ENCODE data around the gene TMEM205. TPM values are rescaled to one million over a fixed set of nuclear protein-coding genes. Genes with fewer than 3 reads are reported as not detected.

TMEM205 gene
- total RNA-seq, 2 experiments from 2014 or later = 39.9 to 58.9 TPM

DNA sequence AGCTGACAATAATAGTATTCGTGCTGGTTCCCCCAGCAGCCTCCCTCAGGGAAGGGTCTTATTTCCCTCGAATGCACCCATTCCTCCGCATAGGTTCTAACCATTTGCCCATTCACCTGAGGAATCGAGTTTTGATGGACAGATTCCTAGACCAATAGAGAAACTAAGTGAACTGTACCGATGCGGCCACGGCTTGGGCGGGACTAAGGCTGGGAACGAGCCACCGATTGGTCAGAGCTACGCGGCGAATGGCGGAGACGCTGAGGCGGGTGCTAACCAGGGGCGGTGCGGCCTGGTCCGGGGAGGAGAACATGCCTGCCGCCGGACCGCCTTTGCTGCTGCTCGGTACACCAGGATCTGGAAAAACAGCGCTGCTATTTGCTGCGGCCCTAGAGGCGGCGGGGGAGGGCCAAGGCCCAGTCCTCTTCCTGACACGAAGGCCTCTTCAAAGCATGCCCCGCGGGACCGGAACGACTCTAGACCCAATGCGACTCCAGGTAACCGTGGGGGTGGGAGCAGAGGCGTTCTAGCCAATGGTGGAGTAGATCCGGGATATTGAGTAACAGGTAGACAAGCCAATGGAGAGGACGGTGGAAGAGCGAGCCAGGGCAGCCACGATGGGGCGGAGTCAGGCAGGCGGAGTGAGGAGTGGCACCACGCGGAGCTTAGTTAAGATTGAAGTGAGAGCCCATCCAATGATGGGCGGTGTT, 28.5 kb upstream of the TMEM205 start, which contains the start of gene SWSAP1:
Gene SWSAP1 (plus strand): TSS at position 234 of the 710 bp plus-strand sequence. CDS start 15 bp downstream, at position 249.
- H2AFZ ChIP-seq (ENCODE audit: low read length) = peak within 1 kb of the TSS; percentile 66; the same call in 1 of the 2 replicates
- H3K4me3 ChIP-seq (ENCODE audit: low read depth, low read length, poor library complexity, severe bottlenecking) = peak within 1 kb of the TSS; percentile 87
- no peak for TF ChIP-seq EZH2phosphoT487 (IDR thresholded peaks at IDR 0.05; ENCODE audit: borderline replicate concordance, low read depth, low read length)
- TF ChIP-seq, protein P1, sequence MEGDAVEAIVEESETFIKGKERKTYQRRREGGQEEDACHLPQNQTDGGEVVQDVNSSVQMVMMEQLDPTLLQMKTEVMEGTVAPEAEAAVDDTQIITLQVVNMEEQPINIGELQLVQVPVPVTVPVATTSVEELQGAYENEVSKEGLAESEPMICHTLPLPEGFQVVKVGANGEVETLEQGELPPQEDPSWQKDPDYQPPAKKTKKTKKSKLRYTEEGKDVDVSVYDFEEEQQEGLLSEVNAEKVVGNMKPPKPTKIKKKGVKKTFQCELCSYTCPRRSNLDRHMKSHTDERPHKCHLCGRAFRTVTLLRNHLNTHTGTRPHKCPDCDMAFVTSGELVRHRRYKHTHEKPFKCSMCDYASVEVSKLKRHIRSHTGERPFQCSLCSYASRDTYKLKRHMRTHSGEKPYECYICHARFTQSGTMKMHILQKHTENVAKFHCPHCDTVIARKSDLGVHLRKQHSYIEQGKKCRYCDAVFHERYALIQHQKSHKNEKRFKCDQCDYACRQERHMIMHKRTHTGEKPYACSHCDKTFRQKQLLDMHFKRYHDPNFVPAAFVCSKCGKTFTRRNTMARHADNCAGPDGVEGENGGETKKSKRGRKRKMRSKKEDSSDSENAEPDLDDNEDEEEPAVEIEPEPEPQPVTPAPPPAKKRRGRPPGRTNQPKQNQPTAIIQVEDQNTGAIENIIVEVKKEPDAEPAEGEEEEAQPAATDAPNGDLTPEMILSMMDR (conservative IDR thresholded peaks at IDR 0.05; ENCODE audit: low read length) = no peak
- H3K9me2 ChIP-seq (ENCODE audit: insufficient read depth, low read length) = no peaks in the 10 kb centered on the region
- H3K4me1 ChIP-seq (ENCODE audit: insufficient read depth, low read length, poor library complexity, severe bottlenecking) = peaks cover 41% of the 10 kb centered on the region
- H3K27ac ChIP-seq (ENCODE audit: low read depth, low read length, poor library complexity, severe bottlenecking) = peak within 1 kb of the TSS; percentile 80
- intact Hi-C loops (cut with micrococcal nuclease; ENCODE audit: unreplicated experiment) = loop anchor here (2.0 kb wide), 2 partner anchors 28 to 82 kb away; partner anchors contain the start of genes CCDC159 and TMEM205
- peaks cover 18% of the 10 kb centered on the region; the same call in 1 of the 2 replicates for H3K36me3 ChIP-seq (ENCODE audit: insufficient read depth, low read length)
- DNase-seq (ENCODE audit: low spot score) = peak; percentile 99
- H3K79me2 ChIP-seq (ENCODE audit: insufficient read depth, low read depth, low read length) = peaks cover 20% of the 10 kb centered on the region
- ChIA-PET POLR2A (interaction anchor here (0.6 to 2.3 kb wide), 15 partner anchors 13 to 401 kb away, joined by 3 to 10 read pairs (median 4); partner anchors contain the start of genes CCDC159, ELOF1 and TSPAN16), CTCF (ENCODE audit: unreplicated experiment) (interaction anchor here (0.6 to 1.0 kb wide), 5 partner anchors 14 to 1468 kb away, joined by 3 to 8 read pairs (median 3); no protein-coding TSS in a partner anchor)
- H4K20me1 ChIP-seq (ENCODE audit: insufficient read depth, low read length) = no peaks in the 10 kb centered on the region
- no peaks in the 10 kb centered on the region for H3K9me3 ChIP-seq (ENCODE audit: low read length)
- BruUV-seq (replicated peaks) = TSS peak; percentile 80
- peak within 1 kb of the TSS; percentile 85 for H3K4me2 ChIP-seq (ENCODE audit: low read length)

DNA sequence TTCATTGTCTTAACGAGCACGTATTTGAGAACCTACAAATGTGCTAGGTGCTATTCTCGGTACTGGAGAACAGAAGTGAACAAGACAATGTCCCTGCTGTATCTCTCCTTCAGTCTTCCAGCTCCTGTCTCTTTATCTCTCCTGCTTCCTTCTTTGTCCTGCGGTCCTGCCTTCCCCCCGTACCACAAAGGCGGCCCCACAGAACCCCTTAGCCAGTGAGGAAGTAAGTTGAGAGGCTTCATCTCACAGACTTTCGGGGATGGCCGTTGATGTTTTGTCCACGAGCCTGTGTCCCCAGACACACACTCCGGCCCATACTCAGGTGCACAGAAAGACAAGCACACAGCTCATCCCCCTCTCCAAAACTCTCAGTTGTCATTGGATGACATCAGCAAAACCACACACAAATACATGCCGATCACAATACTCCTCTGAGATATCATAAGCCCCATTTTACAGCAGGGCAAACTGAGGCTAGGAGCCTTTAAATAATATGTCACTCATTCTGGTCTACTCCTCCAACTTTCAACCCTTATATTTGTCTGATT, 27.9 kb upstream of the TMEM205 start:
- no TSS peak for BruUV-seq (replicated peaks)
- DNase-seq (ENCODE audit: low spot score) = no peak
- TF ChIP-seq, protein P1 (conservative IDR thresholded peaks at IDR 0.05; ENCODE audit: low read length) = no peak
- no peak for TF ChIP-seq EZH2phosphoT487 (IDR thresholded peaks at IDR 0.05; ENCODE audit: borderline replicate concordance, low read depth, low read length)
- intact Hi-C loops (cut with micrococcal nuclease; ENCODE audit: unreplicated experiment) = loop anchor here (2.0 kb wide), 2 partner anchors 27 to 81 kb away; partner anchors contain the start of genes CCDC159 and TMEM205
- peak overlapping the region; percentile 66; the same call in 1 of the 2 replicates for H2AFZ ChIP-seq (ENCODE audit: low read length)
- H3K4me1 ChIP-seq (ENCODE audit: insufficient read depth, low read length, poor library complexity, severe bottlenecking) = peaks cover 41% of the 10 kb centered on the region
- H3K27ac ChIP-seq (ENCODE audit: low read depth, low read length, poor library complexity, severe bottlenecking) = peak overlapping the region; percentile 32
- peak overlapping the region; percentile 87 for H3K4me3 ChIP-seq (ENCODE audit: low read depth, low read length, poor library complexity, severe bottlenecking)
- H3K9me2 ChIP-seq (ENCODE audit: insufficient read depth, low read length) = no peaks in the 10 kb centered on the region
- peaks cover 18% of the 10 kb centered on the region for H3K79me2 ChIP-seq (ENCODE audit: insufficient read depth, low read depth, low read length)
- H3K9me3 ChIP-seq (ENCODE audit: low read length) = no peaks in the 10 kb centered on the region
- POLR2A ChIA-PET = interaction anchor here (0.6 to 2.3 kb wide), 3 partner anchors 12 to 78 kb away, joined by 3 to 10 read pairs (median 3); partner anchors contain the start of gene TSPAN16
- peak overlapping the region; percentile 85 for H3K4me2 ChIP-seq (ENCODE audit: low read length)
- peaks cover 18% of the 10 kb centered on the region; the same call in 1 of the 2 replicates for H3K36me3 ChIP-seq (ENCODE audit: insufficient read depth, low read length)
- H4K20me1 ChIP-seq (ENCODE audit: insufficient read depth, low read length) = no peaks in the 10 kb centered on the region
- CTCF ChIA-PET (ENCODE audit: unreplicated experiment) = interaction anchor here (0.6 kb wide), 1 partner anchor 14 kb away, joined by 7 read pairs; no protein-coding TSS in a partner anchor
